GM18868 (cell line): ENCODE data around the gene VEGFB.

ENCODE experiments used
- ATAC-seq: cut with Tn5 transposase; IDR thresholded peaks from one replicate; pipeline ENCODE4 v1.9.1; 2021; ENCODE audit warnings: mild to moderate bottlenecking, moderate library complexity; ENCODE audit not compliant: unreplicated experiment

VEGFB gene

DNA sequence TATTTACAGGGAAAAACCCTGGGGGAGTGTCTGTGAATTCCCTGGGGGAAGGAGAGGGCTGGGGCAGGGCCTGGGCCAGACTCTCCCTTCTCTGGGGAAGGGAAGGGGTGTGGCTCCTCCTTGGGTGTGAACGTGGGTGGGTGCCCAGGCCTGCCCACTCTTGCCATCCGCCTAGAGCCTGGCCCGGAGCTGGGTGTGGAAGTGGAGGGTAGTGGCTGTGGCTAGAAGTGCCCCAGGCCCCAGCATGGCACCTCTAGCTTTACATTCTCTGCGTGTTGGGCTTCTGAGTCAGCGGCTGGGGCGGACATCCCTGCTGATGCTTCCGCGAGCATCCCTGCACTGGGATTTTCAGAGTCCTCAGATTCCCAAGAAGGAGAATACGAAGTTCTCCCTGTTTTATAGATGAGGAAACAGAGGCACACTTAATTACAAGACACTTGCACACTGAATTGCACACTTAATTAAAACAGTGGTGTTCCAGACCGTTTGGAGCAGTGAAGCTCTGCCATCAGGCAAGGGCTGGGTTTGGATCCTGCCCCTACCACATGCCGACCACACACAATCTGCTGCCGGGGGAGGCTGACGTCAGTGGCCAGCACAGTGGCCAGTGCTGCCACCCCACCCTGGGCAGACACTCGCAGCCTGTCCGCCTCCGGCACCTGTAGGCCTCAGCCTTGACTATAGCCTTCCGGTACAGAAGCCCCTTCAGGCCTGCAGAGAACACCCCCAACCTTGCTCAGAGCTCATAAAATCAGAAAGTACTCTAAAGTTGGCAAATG, 42.5 kb downstream of the VEGFB start:
- no peak for ATAC-seq

DNA sequence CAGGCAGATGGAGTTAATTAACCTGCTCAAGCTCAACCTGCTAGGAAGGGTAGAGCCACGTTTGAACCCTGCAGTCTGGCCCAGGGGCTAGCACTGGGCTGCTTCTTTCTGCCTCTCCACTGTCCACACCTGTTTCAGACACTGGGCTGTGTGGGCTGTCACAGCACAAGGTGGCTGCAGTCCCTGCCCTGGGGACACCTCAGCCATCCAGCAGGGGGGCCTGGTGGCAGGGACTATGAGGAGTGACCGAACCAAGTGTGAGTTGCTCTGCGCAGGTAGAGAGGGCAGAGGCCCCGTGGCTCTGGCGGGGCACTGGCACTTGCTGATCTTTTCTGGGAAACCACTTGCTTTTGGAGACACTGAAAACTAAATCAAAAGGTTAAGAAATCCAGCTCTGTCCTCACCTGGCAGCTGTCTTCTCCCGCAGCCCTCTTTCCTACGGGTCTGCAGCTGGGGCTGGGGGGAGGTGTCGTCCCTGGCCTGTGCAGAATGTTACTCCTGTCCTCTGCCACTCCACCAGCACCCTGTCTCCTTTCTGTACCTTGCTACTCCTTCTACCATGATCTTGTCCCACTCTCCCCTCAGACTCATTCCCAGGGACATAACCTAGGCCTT, 44.3 kb downstream of the VEGFB start:
- no peak for ATAC-seq

DNA sequence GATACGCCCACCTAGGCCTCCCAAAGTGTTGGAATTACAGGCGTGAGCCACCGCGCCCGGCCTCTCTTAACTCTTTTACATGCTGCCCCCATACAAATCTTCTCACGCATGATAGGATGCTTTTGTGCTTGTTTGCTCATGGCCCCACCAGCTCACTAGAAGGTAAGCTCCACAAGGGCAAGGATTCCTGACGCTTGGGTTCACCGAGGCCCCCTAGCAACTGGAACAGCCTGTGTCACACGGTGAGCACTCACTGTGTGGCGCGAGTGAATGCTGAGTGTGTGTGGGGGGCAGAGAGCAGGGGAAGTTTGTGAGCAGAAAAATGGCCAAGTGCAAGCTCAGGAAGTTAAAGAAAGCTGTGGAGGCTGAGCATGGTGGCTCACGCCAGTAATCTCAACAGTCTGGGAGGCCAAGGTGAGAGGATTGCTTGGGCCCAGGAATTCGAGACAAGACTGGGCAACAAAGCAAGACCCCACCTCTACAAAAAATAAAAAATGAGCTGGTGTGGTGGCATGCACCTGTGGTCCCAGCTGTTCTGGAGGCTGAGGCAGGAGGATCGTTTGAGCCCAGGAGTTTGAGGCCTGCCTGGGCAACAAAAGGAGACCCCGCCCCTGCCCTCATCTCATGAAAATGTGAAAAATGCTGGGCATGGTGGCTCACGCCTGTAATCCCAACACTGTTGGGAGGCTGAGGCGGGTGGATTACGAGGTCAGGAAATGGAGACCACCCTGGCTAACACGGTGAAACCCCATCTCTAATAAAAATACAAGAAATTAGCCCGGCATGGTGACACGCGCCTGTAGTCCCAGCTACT, 47.8 kb downstream of the VEGFB start:
- no peak for ATAC-seq

DNA sequence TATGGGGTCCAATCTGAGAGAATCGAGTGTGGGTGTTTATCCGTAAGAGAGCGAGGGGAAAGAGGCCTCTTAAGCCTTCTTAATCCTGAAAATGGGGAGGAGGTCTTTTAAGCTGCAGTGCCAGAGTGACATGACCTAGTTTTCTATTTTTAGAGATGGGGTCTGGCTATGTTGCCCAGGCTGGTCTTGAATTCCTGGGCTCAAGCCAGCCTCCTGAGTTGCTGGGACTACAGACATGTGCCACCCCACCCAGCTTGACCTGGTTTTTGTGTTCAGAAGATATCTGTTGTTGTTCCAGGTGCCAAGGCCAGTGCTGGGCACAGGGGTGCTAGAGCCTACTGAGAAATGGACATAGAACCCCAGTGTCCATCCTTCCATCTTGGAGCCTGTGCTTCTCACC, 48.7 kb downstream of the VEGFB start:
- no peak for ATAC-seq

DNA sequence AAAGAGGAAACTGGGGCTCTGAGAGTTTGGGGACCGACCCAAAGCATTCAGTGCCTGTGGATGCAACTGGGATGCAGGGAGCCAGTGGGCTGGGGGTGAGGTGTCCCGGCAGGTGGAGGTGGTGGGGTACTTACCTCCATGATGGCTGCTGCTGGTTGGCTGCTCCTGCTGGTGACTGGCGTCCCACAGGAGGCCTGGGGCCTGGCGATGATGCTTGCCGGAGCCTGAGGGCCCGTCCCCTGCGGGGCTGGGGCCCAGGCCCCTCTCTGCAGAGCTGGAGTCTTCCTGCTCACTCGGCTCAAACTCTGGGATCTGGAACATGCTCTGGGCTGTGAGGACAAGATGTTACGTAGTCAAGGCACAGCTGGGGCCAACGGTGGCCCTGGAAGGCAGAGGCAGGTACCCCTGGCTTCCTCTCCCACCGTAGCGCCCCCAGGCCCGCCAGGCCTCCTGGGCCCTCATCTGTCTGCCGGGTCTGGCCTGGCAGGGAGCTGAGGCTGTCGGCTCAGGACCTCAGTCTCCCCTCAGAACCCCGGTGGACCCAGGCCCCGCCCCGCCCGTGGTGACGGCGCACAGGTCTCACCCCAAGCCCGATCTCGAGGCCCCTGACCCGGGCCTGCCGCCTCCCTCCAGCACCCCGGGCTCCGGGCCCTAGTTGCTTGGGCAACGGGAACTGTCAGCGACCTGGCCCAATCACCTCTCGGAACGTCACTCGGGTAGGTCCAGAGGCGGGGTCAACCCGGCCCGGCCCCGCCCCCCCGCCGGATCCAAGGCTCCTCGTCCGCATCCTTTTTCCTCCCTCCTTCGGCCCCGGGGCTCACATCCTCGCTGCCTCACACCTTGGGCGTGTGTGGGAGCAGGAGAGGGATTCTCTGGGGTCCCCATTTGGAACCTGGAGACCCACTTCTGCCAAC, 49.9 kb downstream of the VEGFB start, which contains the start of gene BAD:
Gene BAD (minus strand): TSS at position 618 of the 914 bp plus-strand sequence. CDS start 297 bp downstream, at position 321.
- peak; percentile 79 for ATAC-seq

DNA sequence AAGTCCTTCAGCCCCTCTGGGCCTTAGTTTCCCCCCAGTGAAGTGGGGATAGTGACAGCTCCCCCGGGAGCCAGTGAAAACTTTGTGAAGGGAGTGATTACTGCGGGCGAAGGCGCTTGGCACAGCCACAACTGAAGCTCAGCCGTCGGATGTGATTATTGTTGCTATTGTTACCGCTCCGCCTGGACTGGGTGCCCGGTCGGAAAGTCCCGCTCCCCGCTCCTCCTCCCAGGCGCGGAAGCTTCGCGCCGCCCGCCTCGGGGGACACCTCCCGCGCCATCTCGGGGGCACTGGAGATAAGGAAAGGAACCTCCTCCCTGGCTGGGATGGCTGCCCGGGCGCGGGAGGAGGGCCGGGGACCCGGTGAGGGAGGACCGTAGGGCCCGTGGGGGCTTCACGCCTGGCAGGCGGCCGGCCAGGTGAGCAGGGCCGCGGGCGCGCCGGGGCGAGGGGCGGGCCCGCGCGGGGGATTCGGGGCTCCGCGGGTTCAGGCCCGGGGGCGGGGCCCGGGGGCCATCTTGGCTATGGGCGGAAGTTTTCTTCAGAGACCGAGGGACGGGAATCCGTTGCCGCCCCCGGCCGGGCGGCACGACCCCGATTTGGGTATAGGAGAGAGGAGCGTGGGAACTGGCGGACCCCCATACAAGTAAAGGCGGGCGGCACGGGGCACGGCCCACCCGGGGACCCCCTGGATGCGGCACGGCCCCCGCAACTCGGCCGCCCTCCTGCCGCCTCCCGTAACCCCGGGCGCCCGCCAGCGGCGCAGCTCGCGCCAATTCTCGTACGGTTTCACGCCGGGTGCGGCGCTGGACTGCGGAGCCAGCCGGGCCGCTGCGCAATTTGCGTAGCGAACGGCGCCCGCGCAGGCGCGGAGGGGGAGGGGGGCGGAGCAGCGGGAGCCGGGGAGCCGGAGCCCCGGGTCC, 50.8 kb downstream of the VEGFB start, which contains the start of gene GPR137:
Gene GPR137 (plus strand): TSS at position 887 of the 923 bp plus-strand sequence. CDS start 677 bp downstream, outside the sequence.
- ATAC-seq = peak; percentile 57

DNA sequence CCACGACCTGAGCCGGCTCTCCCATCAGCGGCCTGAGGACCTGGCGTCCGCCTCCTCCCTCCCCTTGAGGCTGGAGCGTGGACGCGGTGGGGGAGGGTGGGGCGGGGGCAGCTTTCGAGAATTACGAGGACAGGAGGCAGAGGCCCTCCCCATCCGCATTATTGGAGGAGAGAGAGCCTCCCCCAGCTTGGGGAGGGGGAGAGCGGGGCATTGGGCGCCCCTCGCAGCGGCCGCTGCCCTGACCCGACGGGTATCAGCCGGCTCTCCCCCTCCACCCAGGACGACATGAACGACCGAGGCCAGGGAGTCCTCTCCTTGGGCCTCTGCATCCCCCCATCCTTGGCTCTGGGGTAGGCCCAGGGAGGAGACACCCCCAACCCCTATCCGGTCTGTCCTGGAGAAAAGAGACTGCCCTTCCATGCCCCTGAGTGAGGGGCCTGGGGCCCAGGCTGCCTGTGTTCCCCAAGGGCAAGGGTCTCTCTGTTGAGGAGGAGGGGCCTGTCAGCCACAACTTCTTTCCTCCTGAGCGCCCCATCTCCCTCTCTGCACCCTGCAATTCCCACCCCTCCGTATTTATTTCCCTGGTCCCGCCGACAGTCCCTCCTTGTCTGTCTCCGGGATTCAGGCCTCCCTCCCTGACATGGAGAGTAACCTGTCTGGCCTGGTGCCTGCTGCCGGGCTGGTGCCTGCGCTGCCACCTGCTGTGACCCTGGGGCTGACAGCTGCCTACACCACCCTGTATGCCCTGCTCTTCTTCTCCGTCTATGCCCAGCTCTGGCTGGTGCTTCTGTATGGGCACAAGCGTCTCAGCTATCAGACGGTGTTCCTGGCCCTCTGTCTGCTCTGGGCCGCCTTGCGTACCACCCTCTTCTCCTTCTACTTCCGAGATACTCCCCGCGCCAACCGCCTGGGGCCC, 51.8 kb downstream of the VEGFB start:
- ATAC-seq = no peak

DNA sequence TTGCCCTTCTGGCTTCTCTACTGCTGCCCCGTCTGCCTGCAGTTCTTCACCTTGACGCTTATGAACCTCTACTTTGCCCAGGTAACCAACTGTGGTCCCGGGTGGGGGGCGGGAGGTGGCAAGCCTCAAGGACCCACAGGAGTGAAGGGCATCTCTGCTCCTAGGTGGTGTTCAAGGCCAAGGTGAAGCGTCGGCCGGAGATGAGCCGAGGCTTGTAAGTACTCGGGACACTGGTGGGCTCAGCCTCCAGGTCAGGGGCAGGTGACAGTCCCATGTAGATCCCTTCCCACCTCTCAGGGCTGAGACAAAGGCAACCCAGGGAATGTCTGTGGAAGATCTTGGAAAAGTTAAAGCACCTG, 52.4 kb downstream of the VEGFB start:
- no peak for ATAC-seq

DNA sequence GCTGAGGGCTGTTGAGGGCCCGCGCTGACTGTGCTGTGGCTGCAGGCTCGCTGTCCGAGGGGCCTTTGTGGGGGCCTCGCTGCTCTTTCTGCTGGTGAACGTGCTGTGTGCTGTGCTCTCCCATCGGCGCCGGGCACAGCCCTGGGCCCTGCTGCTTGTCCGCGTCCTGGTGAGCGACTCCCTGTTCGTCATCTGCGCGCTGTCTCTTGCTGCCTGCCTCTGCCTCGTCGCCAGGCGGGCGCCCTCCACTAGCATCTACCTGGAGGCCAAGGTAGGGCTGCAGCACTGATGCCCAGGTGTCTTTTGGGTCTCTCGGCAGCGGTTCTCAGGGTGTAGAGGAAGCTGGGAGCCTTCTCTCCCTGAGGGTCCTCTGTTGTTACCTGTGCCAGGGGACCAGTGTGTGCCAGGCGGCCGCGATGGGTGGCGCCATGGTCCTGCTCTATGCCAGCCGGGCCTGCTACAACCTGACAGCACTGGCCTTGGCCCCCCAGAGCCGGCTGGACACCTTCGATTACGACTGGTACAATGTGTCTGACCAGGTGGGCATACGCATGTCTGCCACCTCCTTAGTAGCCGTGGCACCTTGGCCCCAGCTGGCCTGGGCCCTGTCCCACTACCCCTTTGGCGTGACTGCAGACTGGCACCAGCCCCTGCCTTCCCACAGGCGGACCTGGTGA, 53.4 kb downstream of the VEGFB start:
- no peak for ATAC-seq

DNA sequence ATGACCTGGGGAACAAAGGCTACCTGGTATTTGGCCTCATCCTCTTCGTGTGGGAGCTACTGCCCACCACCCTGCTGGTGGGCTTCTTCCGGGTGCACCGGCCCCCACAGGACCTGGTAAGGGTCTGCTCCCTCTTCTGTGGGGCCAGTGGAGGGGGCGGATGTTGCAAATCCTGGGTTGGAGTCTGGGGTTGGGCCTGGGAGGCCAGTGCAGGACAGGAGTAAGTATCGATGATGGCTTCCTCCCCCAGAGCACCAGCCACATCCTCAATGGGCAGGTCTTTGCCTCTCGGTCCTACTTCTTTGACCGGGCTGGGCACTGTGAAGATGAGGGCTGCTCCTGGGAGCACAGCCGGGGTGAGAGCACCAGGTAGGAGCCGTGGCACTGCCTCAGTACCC, 54.0 kb downstream of the VEGFB start:
- ATAC-seq = no peak
